Measurements from ENCODE around the gene MEGF8. TPM values are rescaled to one million over a fixed set of nuclear protein-coding genes. Genes with fewer than 3 reads are reported as not detected.

Gene MEGF8
- total RNA-seq, 2 donors from 2014 or later = 9.7 to 14.0 TPM

DNA sequence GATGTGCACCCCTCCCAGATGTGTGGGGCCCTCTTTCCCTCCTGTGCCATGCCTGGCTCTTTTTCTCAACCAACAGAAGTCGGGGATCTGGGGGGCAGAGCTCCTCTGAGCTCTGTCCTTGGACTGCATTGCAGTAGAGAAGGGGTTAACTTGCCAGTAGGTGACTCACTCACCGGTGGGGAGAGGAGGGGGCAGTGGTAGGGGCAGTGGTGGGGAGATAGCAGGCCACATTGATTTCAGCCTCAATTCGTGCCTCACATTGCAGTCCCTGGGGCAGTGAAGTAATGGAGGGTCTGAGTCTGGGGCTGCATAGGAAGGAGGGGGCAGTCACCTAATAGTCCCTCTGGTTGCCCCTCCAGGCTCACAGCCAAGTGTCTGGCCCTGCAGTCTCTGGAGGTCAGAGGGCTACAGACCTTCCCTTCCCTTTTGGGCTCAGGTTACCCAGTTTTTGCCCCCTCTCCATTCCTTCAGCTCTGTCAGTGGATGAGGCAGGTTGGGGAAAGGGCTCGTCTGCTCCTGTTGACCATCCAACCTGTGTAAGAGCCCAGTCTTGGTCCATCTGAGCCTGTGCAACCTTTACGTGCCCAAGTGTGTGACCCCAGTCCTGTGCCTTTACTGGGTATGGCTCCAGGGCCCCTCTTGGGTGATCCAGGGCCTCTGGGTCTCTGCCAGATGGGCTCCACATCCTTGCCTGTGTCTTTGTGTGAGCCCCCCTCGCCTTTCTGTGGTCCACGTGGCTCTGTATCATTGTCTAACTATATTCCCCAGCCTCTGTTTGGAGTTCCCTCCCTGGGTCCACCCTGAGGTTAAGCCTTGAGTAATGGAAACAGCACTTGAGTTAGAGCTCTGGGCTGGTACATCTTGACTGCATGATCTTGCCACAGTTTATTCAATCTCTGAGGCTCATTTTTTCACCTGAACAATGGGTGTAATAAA is 43.3 kb upstream of the MEGF8 start:
- DNase-seq = peak in 1 of 2 donors; percentile 38
- Mint-ChIP-seq H3K36me3 (ENCODE audit: insufficient read depth in 2 of 2) (peaks cover 0 to 6% of the 10 kb centered on the region in 2 donors), H3K4me1 (ENCODE audit: low read depth) (peaks cover 41% of the 10 kb centered on the region), H3K9me3 (no peaks in the 10 kb centered on the region), H3K27me3 (ENCODE audit: low read depth) (no peaks in the 10 kb centered on the region), H3K4me3 (peak overlapping the region in 1 of 2 donors; percentile 77), H3K27ac (peak overlapping the region; percentile 70)
- no peak for ATAC-seq (replicated peaks in 1 of 2)

DNA sequence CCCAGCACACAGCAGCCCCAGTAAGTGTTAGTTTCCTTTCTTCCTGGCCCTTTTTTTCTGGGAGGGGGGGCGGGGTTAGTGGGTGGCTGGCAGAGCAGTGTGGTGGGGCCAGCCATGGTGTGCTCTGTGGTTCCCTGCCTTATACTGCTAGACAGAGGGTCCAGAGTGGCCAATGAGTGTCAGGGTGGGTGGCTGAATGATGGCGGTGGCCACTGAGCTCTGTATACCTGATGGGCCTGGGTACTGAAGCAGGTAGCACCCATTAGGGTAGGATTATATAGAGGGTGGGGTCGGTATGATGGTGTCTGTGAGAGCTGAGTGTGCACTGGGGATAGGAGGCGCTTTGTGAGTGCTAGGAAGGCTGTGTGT is 42.6 kb upstream of the MEGF8 start:
- Mint-ChIP-seq H3K36me3 (ENCODE audit: insufficient read depth in 2 of 2) (peaks cover 0 to 6% of the 10 kb centered on the region in 2 donors), H3K4me3 (peak overlapping the region in 1 of 2 donors; percentile 77)
- ATAC-seq (replicated peaks in 1 of 2) = no peak

DNA sequence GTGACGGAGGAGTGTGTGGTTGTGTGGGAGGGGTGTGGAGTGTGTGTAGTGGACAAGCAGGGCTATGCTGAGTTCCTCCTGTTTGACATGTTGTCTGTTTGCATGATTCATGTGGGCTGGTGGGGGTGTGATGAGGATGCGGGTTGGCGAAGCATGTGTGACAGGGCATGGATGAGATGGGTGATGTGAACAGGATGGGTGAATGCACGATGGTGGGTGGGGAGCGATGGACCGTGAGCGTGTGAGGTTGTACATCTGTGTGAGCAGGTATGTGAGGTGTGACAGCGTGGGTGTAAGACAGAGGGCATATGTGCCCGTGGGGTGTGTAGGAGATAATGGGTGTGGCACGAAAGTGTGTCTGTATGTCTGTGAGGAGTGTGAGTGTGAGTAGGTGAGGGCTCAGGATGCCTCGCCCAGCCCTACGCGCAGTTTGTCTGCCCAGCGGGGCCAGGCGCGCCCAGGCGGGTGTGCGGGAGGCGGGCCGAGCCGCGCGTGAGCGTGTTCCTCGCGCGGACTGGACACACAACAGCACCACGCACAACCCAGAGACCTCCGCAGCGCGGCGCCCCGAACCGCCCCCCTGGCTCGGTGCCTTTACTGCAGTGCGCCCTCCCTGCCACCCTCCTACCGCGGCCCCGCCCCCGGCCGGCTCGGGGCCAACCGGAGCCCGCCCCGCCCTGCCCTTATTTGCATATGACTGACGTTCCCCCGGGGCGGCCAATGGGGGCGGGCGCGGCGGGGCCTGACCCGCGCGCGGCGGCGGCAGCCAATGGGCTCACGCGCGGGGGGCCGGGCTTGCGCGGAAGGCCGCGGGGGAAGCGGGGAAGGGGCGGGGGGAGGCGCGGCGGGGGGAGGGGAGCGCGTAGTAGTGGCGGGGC is 42.0 kb upstream of the MEGF8 start:
- DNase-seq = peak; percentile 94 to 97
- ATAC-seq (replicated peaks in 1 of 2) = peak; percentile 69 to 75
- Mint-ChIP-seq H3K4me1 (ENCODE audit: low read depth) (peaks cover 32% of the 10 kb centered on the region), H3K27ac (no peak overlapping the region), H3K36me3 (ENCODE audit: insufficient read depth in 2 of 2) (peaks cover 0 to 6% of the 10 kb centered on the region in 2 donors), H3K9me3 (no peaks in the 10 kb centered on the region), H3K27me3 (ENCODE audit: low read depth) (no peaks in the 10 kb centered on the region), H3K4me3 (no peak overlapping the region)

More for the DNA sequence above, 42.6 kb upstream of the MEGF8 start:
- Mint-ChIP-seq H3K9me3 (no peaks in the 10 kb centered on the region), H3K27ac (no peak overlapping the region), H3K4me1 (ENCODE audit: low read depth) (peaks cover 35% of the 10 kb centered on the region), H3K27me3 (ENCODE audit: low read depth) (no peaks in the 10 kb centered on the region)
- DNase-seq = no peak

DNA sequence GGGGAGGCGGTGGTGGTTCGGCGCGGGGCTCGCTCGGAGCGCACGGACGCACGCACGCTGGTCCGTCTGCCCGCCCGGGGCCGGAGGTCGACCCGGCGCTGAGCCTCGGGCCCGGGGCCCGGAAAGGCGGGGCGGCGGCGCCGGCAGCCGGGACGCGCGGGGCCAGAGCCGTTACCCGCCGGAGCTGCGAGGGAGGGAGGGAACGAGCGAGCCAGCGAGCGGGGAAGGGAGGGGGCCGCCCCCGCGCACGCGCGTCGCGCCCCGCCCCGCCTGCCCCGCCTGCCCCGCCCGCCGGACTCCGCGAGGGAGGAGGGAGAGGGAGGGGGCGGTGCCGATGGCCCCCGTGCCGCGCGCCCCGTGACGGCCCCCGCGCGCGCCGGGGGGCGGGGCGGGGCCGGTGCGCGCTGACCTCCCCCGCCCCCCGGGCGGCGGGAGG is 41.4 kb upstream of the MEGF8 start:
- H3K27me3 Mint-ChIP-seq (ENCODE audit: low read depth) = no peaks in the 10 kb centered on the region
- H3K36me3 Mint-ChIP-seq (ENCODE audit: insufficient read depth in 2 of 2) = peaks cover 0 to 6% of the 10 kb centered on the region in 2 donors
- H3K4me1 Mint-ChIP-seq (ENCODE audit: low read depth) = peaks cover 26% of the 10 kb centered on the region
- H3K4me3 Mint-ChIP-seq = no peak overlapping the region
- peak; percentile 84 to 85 for DNase-seq
- no peaks in the 10 kb centered on the region for H3K9me3 Mint-ChIP-seq
- peak; percentile 23 to 29 for ATAC-seq (replicated peaks in 1 of 2)
- no peak overlapping the region for H3K27ac Mint-ChIP-seq

DNA sequence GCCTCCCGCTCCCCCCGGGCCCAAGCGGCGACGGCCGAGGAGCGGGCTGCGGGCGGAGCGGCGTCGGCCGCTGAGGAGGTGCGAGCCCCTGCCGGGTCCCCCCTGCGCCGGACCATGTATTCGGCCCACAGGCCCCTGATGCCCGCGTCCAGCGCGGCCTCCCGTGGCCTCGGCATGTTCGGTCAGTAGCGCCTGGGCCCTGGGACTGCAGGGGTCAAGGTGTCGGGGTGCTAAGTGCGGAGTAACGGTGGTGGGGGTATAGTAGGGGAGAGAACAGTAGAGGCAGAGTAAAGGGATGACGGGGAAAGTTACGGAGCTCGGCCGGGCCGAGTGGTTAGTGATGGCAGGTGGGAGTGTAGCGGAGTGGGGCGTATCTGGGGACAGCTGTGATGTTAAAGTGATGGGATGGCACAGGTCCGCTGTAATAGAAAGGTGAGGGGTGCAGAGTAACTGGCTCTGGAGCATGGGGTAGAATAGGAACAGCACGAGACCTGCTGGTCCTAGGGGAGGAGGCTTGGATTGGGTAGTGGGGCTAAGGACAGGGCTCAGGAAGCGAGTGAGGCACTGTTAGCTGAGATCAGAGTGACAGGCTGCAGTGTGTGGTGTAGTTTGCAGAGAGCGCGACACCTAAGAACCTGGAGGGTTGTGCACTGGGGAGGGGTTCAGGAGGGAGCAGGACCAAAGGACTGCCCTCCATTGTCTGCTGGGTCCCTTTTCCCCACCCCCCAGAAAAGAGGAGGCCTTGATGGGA is 40.7 kb upstream of the MEGF8 start:
- Mint-ChIP-seq H3K27ac (peak overlapping the region; percentile 91), H3K27me3 (ENCODE audit: low read depth) (no peaks in the 10 kb centered on the region), H3K4me3 (peak overlapping the region; percentile 91 to 99), H3K4me1 (ENCODE audit: low read depth) (peaks cover 19% of the 10 kb centered on the region), H3K9me3 (no peaks in the 10 kb centered on the region), H3K36me3 (ENCODE audit: insufficient read depth in 2 of 2) (peaks cover 0 to 6% of the 10 kb centered on the region in 2 donors)
- no peak for ATAC-seq (replicated peaks in 1 of 2)
- DNase-seq = peak in 1 of 2 donors; percentile 23

DNA sequence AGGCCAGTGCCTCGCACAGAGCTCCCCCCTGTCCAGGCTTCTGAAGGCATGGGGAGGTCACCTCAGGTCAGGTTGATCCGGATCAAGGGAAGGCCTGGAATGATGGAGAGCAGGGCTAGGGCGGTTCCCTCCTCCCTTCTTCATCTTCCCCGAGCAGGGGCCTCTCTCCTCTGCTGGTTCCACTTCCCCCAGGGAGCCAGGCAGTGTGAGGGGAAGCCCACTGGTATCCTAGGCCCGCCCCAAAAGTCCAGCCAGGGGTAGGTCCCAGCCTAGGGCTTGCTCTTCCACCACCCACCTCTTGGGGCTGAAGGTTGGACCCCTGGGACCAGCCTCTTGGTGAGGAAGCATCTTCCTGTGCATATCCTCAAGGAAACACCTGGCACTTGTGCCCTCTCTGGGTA is 39.9 kb upstream of the MEGF8 start:
- peak overlapping the region; percentile 91 to 99 for H3K4me3 Mint-ChIP-seq
- no peak for DNase-seq
- peaks cover 18% of the 10 kb centered on the region for H3K4me1 Mint-ChIP-seq (ENCODE audit: low read depth)
- H3K9me3 Mint-ChIP-seq = no peaks in the 10 kb centered on the region
- H3K27me3 Mint-ChIP-seq (ENCODE audit: low read depth) = no peaks in the 10 kb centered on the region
- no peak overlapping the region for H3K27ac Mint-ChIP-seq
- H3K36me3 Mint-ChIP-seq (ENCODE audit: insufficient read depth in 2 of 2) = peaks cover 0 to 7% of the 10 kb centered on the region in 2 donors
- ATAC-seq (replicated peaks in 1 of 2) = no peak

DNA sequence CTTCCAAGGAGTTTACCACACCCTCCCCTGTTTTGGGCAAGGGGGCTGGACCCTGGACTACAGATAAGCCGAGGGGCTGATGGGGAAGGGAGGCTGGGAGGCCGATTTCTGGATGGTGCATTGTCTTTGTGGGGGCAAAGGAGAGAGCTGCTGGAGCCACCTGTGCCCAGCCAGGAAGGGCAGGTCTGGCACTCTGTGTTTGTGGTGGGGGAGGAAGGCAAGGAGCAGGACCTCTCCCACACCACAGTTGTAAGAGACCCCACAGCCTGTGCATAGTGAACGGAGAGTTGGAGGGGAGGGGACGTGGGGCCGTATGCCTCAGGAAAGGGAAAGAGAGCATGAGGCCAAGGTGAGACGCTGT is 39.5 kb upstream of the MEGF8 start:
- Mint-ChIP-seq H3K4me3 (peak overlapping the region; percentile 31 to 99), H3K4me1 (ENCODE audit: low read depth) (peaks cover 18% of the 10 kb centered on the region), H3K27me3 (ENCODE audit: low read depth) (no peaks in the 10 kb centered on the region), H3K27ac (no peak overlapping the region), H3K9me3 (no peaks in the 10 kb centered on the region), H3K36me3 (ENCODE audit: insufficient read depth in 2 of 2) (peaks cover 0 to 7% of the 10 kb centered on the region in 2 donors)
- no peak for ATAC-seq (replicated peaks in 1 of 2)
- no peak for DNase-seq

DNA sequence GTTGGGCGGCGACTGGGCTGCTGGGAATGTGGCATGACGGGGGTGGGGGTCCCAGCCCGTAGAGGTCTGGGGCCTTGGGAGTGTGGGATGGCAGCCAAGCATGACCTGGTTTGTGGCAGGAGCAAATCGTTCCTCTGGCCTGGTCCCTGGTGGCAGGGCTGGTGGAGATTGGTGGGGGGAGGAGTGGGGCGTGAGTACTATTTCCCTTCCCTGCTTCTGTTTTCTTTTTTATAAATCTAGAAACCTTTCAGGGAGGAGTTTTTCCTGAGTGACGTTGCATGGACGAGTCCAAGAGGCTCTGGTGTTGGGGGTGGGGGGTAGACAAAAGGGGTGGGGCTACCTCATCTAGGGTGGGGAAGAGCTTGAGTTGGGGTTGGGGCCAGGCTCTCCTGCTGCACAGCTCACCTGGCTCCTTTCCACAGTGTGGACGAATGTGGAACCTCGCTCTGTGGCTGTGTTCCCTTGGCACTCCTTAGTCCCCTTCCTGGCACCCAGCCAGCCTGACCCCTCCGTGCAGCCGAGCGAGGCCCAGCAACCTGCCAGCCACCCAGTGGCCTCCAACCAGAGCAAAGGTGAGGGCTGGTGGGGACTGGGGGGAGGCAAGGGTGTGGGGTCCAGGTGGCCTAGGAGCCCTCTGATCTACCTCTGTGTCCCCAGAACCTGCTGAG is 39.0 kb upstream of the MEGF8 start:
- Mint-ChIP-seq H3K27me3 (ENCODE audit: low read depth) (no peaks in the 10 kb centered on the region), H3K36me3 (ENCODE audit: insufficient read depth in 2 of 2) (peaks cover 0 to 7% of the 10 kb centered on the region in 2 donors), H3K9me3 (no peaks in the 10 kb centered on the region), H3K4me1 (ENCODE audit: low read depth) (peaks cover 21% of the 10 kb centered on the region), H3K27ac (peak overlapping the region; percentile 17), H3K4me3 (peak overlapping the region in 1 of 2 donors; percentile 99)
- DNase-seq (no peak), ATAC-seq (replicated peaks in 1 of 2) (no peak)

DNA sequence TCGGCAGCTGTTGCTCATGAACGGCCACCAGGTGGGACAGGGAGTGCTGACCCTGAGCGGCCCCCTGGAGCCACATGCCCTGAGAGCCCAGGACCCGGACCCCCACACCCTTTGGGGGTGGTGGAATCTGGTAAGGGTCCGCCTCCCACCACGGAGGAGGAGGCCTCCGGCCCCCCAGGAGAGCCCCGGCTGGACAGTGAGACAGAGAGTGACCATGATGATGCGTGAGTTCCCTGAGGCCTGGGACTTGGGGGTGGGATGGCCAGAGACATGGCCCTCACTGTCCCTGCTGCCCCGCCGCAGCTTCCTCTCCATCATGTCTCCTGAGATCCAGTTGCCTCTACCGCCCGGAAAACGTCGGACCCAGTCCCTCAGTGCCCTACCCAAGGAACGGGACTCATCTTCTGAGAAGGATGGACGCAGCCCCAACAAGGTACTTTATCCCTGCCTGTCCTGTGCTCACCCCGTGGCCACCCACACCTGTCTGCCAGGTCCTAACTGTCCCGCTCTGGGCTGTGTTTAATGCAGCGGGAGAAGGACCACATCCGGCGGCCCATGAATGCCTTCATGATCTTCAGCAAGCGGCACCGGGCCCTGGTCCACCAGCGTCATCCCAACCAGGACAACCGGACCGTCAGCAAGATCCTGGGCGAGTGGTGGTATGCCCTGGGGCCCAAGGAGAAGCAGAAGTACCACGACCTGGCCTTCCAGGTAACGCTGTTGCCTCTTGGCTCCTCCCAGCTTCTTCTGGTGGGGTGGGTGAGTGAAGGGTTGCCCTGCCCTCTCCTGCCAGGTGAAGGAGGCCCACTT is 38.2 kb upstream of the MEGF8 start:
- Mint-ChIP-seq H3K9me3 (no peaks in the 10 kb centered on the region), H3K36me3 (ENCODE audit: insufficient read depth in 2 of 2) (peaks cover 2 to 10% of the 10 kb centered on the region in 2 donors), H3K4me3 (no peak overlapping the region), H3K27ac (no peak overlapping the region), H3K4me1 (ENCODE audit: low read depth) (peaks cover 25% of the 10 kb centered on the region), H3K27me3 (ENCODE audit: low read depth) (no peaks in the 10 kb centered on the region)
- DNase-seq (no peak), ATAC-seq (replicated peaks in 1 of 2) (no peak)

DNA sequence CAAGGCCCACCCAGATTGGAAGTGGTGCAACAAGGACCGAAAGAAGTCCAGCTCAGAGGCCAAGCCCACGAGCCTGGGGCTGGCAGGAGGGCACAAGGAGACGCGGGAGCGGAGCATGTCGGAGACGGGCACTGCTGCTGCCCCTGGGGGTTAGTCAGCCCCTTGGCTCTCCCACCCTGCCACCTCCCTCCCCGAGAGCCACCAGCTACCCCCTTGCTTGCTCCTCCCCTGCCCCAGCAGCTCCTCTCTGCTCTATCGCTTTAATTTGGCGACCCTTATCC is 37.7 kb upstream of the MEGF8 start:
- DNase-seq (no peak), ATAC-seq (replicated peaks in 1 of 2) (no peak)
- Mint-ChIP-seq H3K36me3 (ENCODE audit: insufficient read depth in 2 of 2) (peaks cover 2 to 10% of the 10 kb centered on the region in 2 donors), H3K27me3 (ENCODE audit: low read depth) (no peaks in the 10 kb centered on the region), H3K9me3 (no peaks in the 10 kb centered on the region), H3K4me3 (no peak overlapping the region), H3K27ac (no peak overlapping the region), H3K4me1 (ENCODE audit: low read depth) (peaks cover 25% of the 10 kb centered on the region)

DNA sequence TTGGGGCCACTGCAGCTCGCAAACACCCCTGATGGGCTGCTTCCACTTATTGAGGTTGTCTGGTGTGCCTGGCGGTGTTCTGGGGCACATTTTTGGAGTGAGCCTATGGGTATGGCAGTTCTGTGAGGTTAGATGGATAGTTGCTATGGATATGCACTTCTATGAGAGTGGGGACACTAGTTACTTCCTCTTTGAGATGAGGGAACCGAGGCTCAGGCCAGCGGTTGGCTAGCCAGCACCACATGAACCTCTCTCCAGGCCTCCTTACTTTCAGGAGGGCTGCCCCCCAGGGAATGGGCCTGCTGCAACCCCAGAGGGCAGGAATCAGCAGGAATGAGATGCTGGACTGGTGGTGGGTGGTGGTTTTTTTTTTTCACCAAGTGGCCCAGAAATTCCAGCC is 37.0 kb upstream of the MEGF8 start:
- no peak overlapping the region for H3K4me3 Mint-ChIP-seq
- peaks cover 25% of the 10 kb centered on the region for H3K4me1 Mint-ChIP-seq (ENCODE audit: low read depth)
- H3K27ac Mint-ChIP-seq = no peak overlapping the region
- DNase-seq (no peak), ATAC-seq (replicated peaks in 1 of 2) (no peak)
- no peaks in the 10 kb centered on the region for H3K27me3 Mint-ChIP-seq (ENCODE audit: low read depth)
- peaks cover 5 to 12% of the 10 kb centered on the region in 2 donors for H3K36me3 Mint-ChIP-seq (ENCODE audit: insufficient read depth in 2 of 2)
- H3K9me3 Mint-ChIP-seq = no peaks in the 10 kb centered on the region

Data from activated T-cell treated with anti-CD3 and anti-CD28 coated beads, Interleukin-2, amount 50 U/mL, for 72 hours (primary cell).